Measurements from ENCODE around the gene RAB11FIP3. TPM values are rescaled to one million over a fixed set of nuclear protein-coding genes. Genes with fewer than 3 reads are reported as not detected.
A peak's percentile ranks its signal among the peaks of the same experiment; 100 is the strongest.

RAB11FIP3 gene
- total and polyA plus RNA-seq, 9 of the 15 experiments (the other 6 are each of a cell fraction or from before 2014, with no cell fraction given): 0.46 to 13.1 (median 4.3) TPM

GRCh38 chr16:526181-527014, 100.9 kb downstream of the RAB11FIP3 start (continued):
- TF ChIP-seq, protein P1, sequence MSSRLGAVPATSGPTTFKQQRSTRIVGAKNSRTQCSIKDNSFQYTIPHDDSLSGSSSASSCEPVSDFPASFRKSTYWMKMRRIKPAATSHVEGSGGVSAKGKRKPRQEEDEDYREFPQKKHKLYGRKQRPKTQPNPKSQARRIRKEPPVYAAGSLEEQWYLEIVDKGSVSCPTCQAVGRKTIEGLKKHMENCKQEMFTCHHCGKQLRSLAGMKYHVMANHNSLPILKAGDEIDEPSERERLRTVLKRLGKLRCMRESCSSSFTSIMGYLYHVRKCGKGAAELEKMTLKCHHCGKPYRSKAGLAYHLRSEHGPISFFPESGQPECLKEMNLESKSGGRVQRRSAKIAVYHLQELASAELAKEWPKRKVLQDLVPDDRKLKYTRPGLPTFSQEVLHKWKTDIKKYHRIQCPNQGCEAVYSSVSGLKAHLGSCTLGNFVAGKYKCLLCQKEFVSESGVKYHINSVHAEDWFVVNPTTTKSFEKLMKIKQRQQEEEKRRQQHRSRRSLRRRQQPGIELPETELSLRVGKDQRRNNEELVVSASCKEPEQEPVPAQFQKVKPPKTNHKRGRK (tag; IDR thresholded peaks at IDR 0.05): no peak
- TF ChIP-seq SLC30A9 (CRISPR knock-in tag; IDR thresholded peaks at IDR 0.05) (no peak), WHSC1 (IDR thresholded peaks at IDR 0.05; ENCODE audit: low read length) (no peak), GATA2 (CRISPR knock-in tag; IDR thresholded peaks at IDR 0.05) (0 out of 2 replicates have a peak, but pooled peaks have one; percentile 4), UBTF (IDR thresholded peaks at IDR 0.05; ENCODE audit: borderline replicate concordance in 1 of 2, low read depth in 2 of 2, low read length in 2 of 2) (0 out of 4 replicates have a peak, but pooled peaks of 1 of the 2 experiments have one; percentile 58), HOMEZ (CRISPR knock-in tag; IDR thresholded peaks at IDR 0.05) (no peak), POLR2AphosphoS5 (IDR thresholded peaks at IDR 0.05; ENCODE audit: control insufficient read depth, insufficient read depth, low read depth, low read length) (0 out of 2 replicates have a peak, but pooled peaks have one; percentile 1), ZNF507 (tag; conservative IDR thresholded peaks at IDR 0.05) (no peak), PPARD (CRISPR knock-in tag; IDR thresholded peaks at IDR 0.05) (no peak), ZEB2 (IDR thresholded peaks at IDR 0.05) (no peak), ZNF239 (CRISPR knock-in tag; IDR thresholded peaks at IDR 0.05) (no peak), NR2C1 (IDR thresholded peaks at IDR 0.05) (no peak), NR2C1 (tag; IDR thresholded peaks at IDR 0.05) (no peak), KLF6 (CRISPR knock-in tag; IDR thresholded peaks at IDR 0.05; ENCODE audit: borderline replicate concordance) (no peak), FOXJ2 (tag; IDR thresholded peaks at IDR 0.05) (no peak)
- TF ChIP-seq, protein P2, sequence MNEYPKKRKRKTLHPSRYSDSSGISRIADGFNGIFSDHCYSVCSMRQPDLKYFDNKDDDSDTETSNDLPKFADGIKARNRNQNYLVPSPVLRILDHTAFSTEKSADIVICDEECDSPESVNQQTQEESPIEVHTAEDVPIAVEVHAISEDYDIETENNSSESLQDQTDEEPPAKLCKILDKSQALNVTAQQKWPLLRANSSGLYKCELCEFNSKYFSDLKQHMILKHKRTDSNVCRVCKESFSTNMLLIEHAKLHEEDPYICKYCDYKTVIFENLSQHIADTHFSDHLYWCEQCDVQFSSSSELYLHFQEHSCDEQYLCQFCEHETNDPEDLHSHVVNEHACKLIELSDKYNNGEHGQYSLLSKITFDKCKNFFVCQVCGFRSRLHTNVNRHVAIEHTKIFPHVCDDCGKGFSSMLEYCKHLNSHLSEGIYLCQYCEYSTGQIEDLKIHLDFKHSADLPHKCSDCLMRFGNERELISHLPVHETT (CRISPR knock-in tag; conservative IDR thresholded peaks at IDR 0.05 in 1 of 2, IDR thresholded peaks at IDR 0.05 in 1 of 2): no peak
- TF ChIP-seq, protein P3, sequence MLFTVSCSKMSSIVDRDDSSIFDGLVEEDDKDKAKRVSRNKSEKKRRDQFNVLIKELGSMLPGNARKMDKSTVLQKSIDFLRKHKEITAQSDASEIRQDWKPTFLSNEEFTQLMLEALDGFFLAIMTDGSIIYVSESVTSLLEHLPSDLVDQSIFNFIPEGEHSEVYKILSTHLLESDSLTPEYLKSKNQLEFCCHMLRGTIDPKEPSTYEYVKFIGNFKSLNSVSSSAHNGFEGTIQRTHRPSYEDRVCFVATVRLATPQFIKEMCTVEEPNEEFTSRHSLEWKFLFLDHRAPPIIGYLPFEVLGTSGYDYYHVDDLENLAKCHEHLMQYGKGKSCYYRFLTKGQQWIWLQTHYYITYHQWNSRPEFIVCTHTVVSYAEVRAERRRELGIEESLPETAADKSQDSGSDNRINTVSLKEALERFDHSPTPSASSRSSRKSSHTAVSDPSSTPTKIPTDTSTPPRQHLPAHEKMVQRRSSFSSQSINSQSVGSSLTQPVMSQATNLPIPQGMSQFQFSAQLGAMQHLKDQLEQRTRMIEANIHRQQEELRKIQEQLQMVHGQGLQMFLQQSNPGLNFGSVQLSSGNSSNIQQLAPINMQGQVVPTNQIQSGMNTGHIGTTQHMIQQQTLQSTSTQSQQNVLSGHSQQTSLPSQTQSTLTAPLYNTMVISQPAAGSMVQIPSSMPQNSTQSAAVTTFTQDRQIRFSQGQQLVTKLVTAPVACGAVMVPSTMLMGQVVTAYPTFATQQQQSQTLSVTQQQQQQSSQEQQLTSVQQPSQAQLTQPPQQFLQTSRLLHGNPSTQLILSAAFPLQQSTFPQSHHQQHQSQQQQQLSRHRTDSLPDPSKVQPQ (CRISPR knock-in tag; IDR thresholded peaks at IDR 0.05; ENCODE audit: borderline replicate concordance): no peak

Measured in K562 (cell line).